ENCODE measurements around the gene SEPTIN1.

GRCh38 chr16:30340621-30341020 lies 41.7 kb downstream of the SEPTIN1 start:
- TF ChIP-seq CTCF (conservative IDR thresholded peaks at IDR 0.05) (no peak), ZFX (IDR thresholded peaks at IDR 0.05) (no peak)

Data from C4-2B (cell line).